HCT116 (cell line): ENCODE measurements around the gene DPP4.

ENCODE experiments used
- CBX3 ChIP-seq: IDR thresholded peaks from 2 replicates; pipeline ENCODE4 v1.6.1; 2012; ENCODE audit warnings: low read depth
- EGR1 ChIP-seq: IDR thresholded peaks from 2 replicates; pipeline ENCODE4 v1.6.1; 2012; ENCODE audit warnings: low read depth
- EZH2 ChIP-seq: fragments of 200-600 bp; sonication (generic); IDR thresholded peaks from 2 replicates; pipeline ENCODE4 v1.6.1; 2017; ENCODE audit warnings: antibody characterized with exemption, mixed run types
- EZH2phosphoT487 ChIP-seq: fragments of 200-600 bp; IDR thresholded peaks from 2 replicates; pipeline ENCODE4 v1.6.1; 2018; ENCODE audit warnings: antibody characterized with exemption, borderline replicate concordance
- POLR2A ChIP-seq: IDR thresholded peaks from 2 replicates; pipeline ENCODE4 v1.7.0; 2011; ENCODE audit warnings: borderline replicate concordance; ENCODE audit not compliant: insufficient read depth, insufficient read length; ENCODE audit errors: extremely low read depth
- POLR2AphosphoS5 ChIP-seq: IDR thresholded peaks from 2 replicates; pipeline ENCODE4 v1.6.1; 2011; ENCODE audit warnings: mild to moderate bottlenecking, low read depth, low read length, moderate library complexity
- RAD21 ChIP-seq: IDR thresholded peaks from 2 replicates; pipeline ENCODE4 v1.6.1; 2012; ENCODE audit warnings: low read depth, mild to moderate bottlenecking
- SP1 ChIP-seq: IDR thresholded peaks from 2 replicates; pipeline ENCODE4 v1.6.1; 2012; ENCODE audit warnings: low read depth
- SRF ChIP-seq: IDR thresholded peaks from 2 replicates; pipeline ENCODE4 v1.6.1; 2012; ENCODE audit warnings: low read depth
- YY1 ChIP-seq: IDR thresholded peaks from 2 replicates; pipeline ENCODE4 v1.6.1; 2011; ENCODE audit warnings: low read length, low read depth, moderate library complexity, mild to moderate bottlenecking; ENCODE audit not compliant: insufficient replicate concordance; ENCODE audit errors: extremely low read depth
- ZFX ChIP-seq: fragments of 450-650 bp; IDR thresholded peaks from 2 replicates; pipeline ENCODE4 v1.6.1; 2017
- TF ChIP-seq, protein P1 (sequence below), 3 experiments: fragments of 200-600 bp in 1 of 3; sonication (generic) in 1 of 3; IDR thresholded peaks in 2 of 3; conservative IDR thresholded peaks in 1 of 3; 2 replicates each; pipeline ENCODE4 v1.5.1; 2012 to 2017; ENCODE audit warnings: low read depth in 2 of 3, low read length in 2 of 3, antibody characterized with exemption in 1 of 3, borderline replicate concordance in 1 of 3, control low read depth in 1 of 3, mild to moderate bottlenecking in 1 of 3, mixed read lengths in 1 of 3, mixed run types in 1 of 3, moderate library complexity in 1 of 3; ENCODE audit not compliant: insufficient read depth in 1 of 3
- TF ChIP-seq, protein P2 (sequence below): IDR thresholded peaks from 2 replicates; pipeline ENCODE4 v1.6.1; 2012
- TF ChIP-seq, protein P3 (sequence below): IDR thresholded peaks from 2 replicates; pipeline ENCODE4 v1.6.1; 2011; ENCODE audit warnings: mild to moderate bottlenecking, low read length, moderate library complexity; ENCODE audit not compliant: insufficient replicate concordance; ENCODE audit errors: extremely low read depth

DNA sequence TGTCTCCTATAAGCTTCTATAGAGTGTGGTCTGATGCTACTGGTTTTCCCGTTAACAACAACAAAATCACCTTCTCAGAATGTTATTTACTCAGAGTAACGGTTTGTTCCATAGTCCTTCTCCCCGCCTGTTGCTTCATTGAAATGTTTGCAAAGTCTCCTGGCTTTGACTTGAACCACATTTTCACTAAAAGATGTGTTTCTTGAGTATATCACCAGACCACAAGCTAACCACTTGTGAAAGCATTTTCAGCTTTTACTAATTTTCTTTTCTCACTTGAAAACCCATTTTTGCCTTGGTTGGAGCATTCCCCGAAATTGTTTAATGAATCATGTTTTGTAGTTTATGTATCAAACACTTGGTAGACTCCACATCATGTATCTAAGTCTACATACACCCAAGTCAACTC, 121.2 kb downstream of the DPP4 start:
- no peak for TF ChIP-seq EGR1
- no peak for TF ChIP-seq POLR2A
- TF ChIP-seq, protein P1, sequence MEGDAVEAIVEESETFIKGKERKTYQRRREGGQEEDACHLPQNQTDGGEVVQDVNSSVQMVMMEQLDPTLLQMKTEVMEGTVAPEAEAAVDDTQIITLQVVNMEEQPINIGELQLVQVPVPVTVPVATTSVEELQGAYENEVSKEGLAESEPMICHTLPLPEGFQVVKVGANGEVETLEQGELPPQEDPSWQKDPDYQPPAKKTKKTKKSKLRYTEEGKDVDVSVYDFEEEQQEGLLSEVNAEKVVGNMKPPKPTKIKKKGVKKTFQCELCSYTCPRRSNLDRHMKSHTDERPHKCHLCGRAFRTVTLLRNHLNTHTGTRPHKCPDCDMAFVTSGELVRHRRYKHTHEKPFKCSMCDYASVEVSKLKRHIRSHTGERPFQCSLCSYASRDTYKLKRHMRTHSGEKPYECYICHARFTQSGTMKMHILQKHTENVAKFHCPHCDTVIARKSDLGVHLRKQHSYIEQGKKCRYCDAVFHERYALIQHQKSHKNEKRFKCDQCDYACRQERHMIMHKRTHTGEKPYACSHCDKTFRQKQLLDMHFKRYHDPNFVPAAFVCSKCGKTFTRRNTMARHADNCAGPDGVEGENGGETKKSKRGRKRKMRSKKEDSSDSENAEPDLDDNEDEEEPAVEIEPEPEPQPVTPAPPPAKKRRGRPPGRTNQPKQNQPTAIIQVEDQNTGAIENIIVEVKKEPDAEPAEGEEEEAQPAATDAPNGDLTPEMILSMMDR (IDR thresholded peaks at IDR 0.05 in 2 of 3, conservative IDR thresholded peaks at IDR 0.05 in 1 of 3; ENCODE audit: borderline replicate concordance in 1 of 3, insufficient read depth in 1 of 3, low read depth in 2 of 3, low read length in 2 of 3), result no peak
- no peak for TF ChIP-seq SP1
- no peak for TF ChIP-seq EZH2
- TF ChIP-seq SRF, result no peak
- TF ChIP-seq, protein P2, sequence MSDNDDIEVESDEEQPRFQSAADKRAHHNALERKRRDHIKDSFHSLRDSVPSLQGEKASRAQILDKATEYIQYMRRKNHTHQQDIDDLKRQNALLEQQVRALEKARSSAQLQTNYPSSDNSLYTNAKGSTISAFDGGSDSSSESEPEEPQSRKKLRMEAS, result no peak
- no peak for TF ChIP-seq YY1
- no peak for TF ChIP-seq POLR2AphosphoS5
- TF ChIP-seq EZH2phosphoT487, result no peak
- TF ChIP-seq CBX3, result no peak
- no peak for TF ChIP-seq ZFX
- TF ChIP-seq, protein P3, sequence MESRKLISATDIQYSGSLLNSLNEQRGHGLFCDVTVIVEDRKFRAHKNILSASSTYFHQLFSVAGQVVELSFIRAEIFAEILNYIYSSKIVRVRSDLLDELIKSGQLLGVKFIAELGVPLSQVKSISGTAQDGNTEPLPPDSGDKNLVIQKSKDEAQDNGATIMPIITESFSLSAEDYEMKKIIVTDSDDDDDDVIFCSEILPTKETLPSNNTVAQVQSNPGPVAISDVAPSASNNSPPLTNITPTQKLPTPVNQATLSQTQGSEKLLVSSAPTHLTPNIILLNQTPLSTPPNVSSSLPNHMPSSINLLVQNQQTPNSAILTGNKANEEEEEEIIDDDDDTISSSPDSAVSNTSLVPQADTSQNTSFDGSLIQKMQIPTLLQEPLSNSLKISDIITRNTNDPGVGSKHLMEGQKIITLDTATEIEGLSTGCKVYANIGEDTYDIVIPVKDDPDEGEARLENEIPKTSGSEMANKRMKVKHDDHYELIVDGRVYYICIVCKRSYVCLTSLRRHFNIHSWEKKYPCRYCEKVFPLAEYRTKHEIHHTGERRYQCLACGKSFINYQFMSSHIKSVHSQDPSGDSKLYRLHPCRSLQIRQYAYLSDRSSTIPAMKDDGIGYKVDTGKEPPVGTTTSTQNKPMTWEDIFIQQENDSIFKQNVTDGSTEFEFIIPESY, result no peak
- no peak for TF ChIP-seq RAD21
